Measurements from ENCODE around the gene PYDC1.
A peak's percentile ranks its signal among the peaks of the same experiment; 100 is the strongest.
"Not testable (repeated sequence)": the region's sequence is repeated elsewhere in the genome, so short reads cannot be mapped to it uniquely, and the experiment has no call there.

The PYDC1 gene

GRCh38 chr16:31182391-31182790, 34.5 kb downstream of the PYDC1 start:
- peak overlapping the region; percentile 99 for H3K9ac ChIP-seq (ENCODE audit: low read length)
- H3K4me3 ChIP-seq (ENCODE audit: low read length) = peak overlapping the region; percentile 90
- H3K27me3 ChIP-seq (ENCODE audit: control insufficient read depth, insufficient read depth, low read length) = no peaks in the 10 kb centered on the region
- H3K27ac ChIP-seq (ENCODE audit: low read length) = no peak overlapping the region
- peaks cover 54% of the 10 kb centered on the region for H3K36me3 ChIP-seq (ENCODE audit: control insufficient read depth, low read depth, low read length)
- no peaks in the 10 kb centered on the region for H3K9me3 ChIP-seq (ENCODE audit: control insufficient read depth, low read depth, low read length)
- H3K4me1 ChIP-seq (ENCODE audit: control insufficient read depth, low read depth, low read length) = peaks cover 5% of the 10 kb centered on the region

GRCh38 chr16:31181102-31181830, 35.7 kb downstream of the PYDC1 start:
- Histone ChIP-seq H3K9me3 (ENCODE audit: control insufficient read depth, low read depth, low read length) (no peaks in the 10 kb centered on the region), H3K27me3 (ENCODE audit: control insufficient read depth, insufficient read depth, low read length) (no peaks in the 10 kb centered on the region), H3K4me1 (ENCODE audit: control insufficient read depth, low read depth, low read length) (peaks cover 5% of the 10 kb centered on the region), H3K36me3 (ENCODE audit: control insufficient read depth, low read depth, low read length) (peaks cover 43% of the 10 kb centered on the region), H3K4me3 (ENCODE audit: low read length) (peak overlapping the region; percentile 90), H3K9ac (ENCODE audit: low read length) (peak overlapping the region; percentile 99), H3K27ac (ENCODE audit: low read length) (no peak overlapping the region)

GRCh38 chr16:31179747-31180459, 37.0 kb downstream of the PYDC1 start, which contains the start of gene FUS:
Gene FUS, plus strand, starts transcription at chr16:31180139. Its CDS starts 76 bp downstream, at chr16:31180215.
- H3K27me3 ChIP-seq (ENCODE audit: control insufficient read depth, insufficient read depth, low read length) = no peaks in the 10 kb centered on the region
- peak within 1 kb of the TSS; percentile 90 for H3K4me3 ChIP-seq (ENCODE audit: low read length)
- H3K27ac ChIP-seq (ENCODE audit: low read length) = peak within 1 kb of the TSS; percentile 99
- no peaks in the 10 kb centered on the region for H3K9me3 ChIP-seq (ENCODE audit: control insufficient read depth, low read depth, low read length)
- H3K9ac ChIP-seq (ENCODE audit: low read length) = peak within 1 kb of the TSS; percentile 99
- H3K4me1 ChIP-seq (ENCODE audit: control insufficient read depth, low read depth, low read length) = peaks cover 5% of the 10 kb centered on the region
- H3K36me3 ChIP-seq (ENCODE audit: control insufficient read depth, low read depth, low read length) = peaks cover 29% of the 10 kb centered on the region

GRCh38 chr16:31179219-31179746, 37.7 kb downstream of the PYDC1 start:
- no peaks in the 10 kb centered on the region for H3K9me3 ChIP-seq (ENCODE audit: control insufficient read depth, low read depth, low read length)
- H3K27ac ChIP-seq (ENCODE audit: low read length) = no peak overlapping the region
- H3K9ac ChIP-seq (ENCODE audit: low read length) = peak overlapping the region; percentile 99
- H3K36me3 ChIP-seq (ENCODE audit: control insufficient read depth, low read depth, low read length) = peaks cover 23% of the 10 kb centered on the region
- H3K4me3 ChIP-seq (ENCODE audit: low read length) = peak overlapping the region; percentile 90
- peaks cover 5% of the 10 kb centered on the region for H3K4me1 ChIP-seq (ENCODE audit: control insufficient read depth, low read depth, low read length)
- H3K27me3 ChIP-seq (ENCODE audit: control insufficient read depth, insufficient read depth, low read length) = no peaks in the 10 kb centered on the region

GRCh38 chr16:31177136-31177535, 39.8 kb downstream of the PYDC1 start:
- H3K36me3 ChIP-seq (ENCODE audit: control insufficient read depth, low read depth, low read length) = peaks cover 2% of the 10 kb centered on the region
- H3K27ac ChIP-seq (ENCODE audit: low read length) = no peak overlapping the region

GRCh38 chr16:31170048-31170447, 46.9 kb downstream of the PYDC1 start:
- not testable (repeated sequence) for H3K4me3 ChIP-seq (ENCODE audit: low read length); H3K9ac ChIP-seq (ENCODE audit: low read length); H3K27ac ChIP-seq (ENCODE audit: low read length); H3K9me3 ChIP-seq (ENCODE audit: control insufficient read depth, low read depth, low read length); H3K4me1 ChIP-seq (ENCODE audit: control insufficient read depth, low read depth, low read length); H3K36me3 ChIP-seq (ENCODE audit: control insufficient read depth, low read depth, low read length); H3K27me3 ChIP-seq (ENCODE audit: control insufficient read depth, insufficient read depth, low read length)

More at GRCh38 chr16:31177136-31177535, 39.8 kb downstream of the PYDC1 start:
- no peak overlapping the region for H3K4me3 ChIP-seq (ENCODE audit: low read length)
- H3K9ac ChIP-seq (ENCODE audit: low read length) = no peak overlapping the region
- no peaks in the 10 kb centered on the region for H3K9me3 ChIP-seq (ENCODE audit: control insufficient read depth, low read depth, low read length)
- peaks cover 5% of the 10 kb centered on the region for H3K4me1 ChIP-seq (ENCODE audit: control insufficient read depth, low read depth, low read length)
- H3K27me3 ChIP-seq (ENCODE audit: control insufficient read depth, insufficient read depth, low read length) = no peaks in the 10 kb centered on the region

- Histone ChIP-seq H3K27ac (ENCODE audit: low read length) (no peak overlapping the region), H3K27me3 (ENCODE audit: control insufficient read depth, insufficient read depth, low read length) (no peaks in the 10 kb centered on the region), H3K4me1 (ENCODE audit: control insufficient read depth, low read depth, low read length) (no peaks in the 10 kb centered on the region), H3K9me3 (ENCODE audit: control insufficient read depth, low read depth, low read length) (no peaks in the 10 kb centered on the region), H3K36me3 (ENCODE audit: control insufficient read depth, low read depth, low read length) (no peaks in the 10 kb centered on the region), H3K9ac (ENCODE audit: low read length) (no peak overlapping the region), H3K4me3 (ENCODE audit: low read length) (no peak overlapping the region)
Observed at GRCh38 chr16:31168848-31169247, 48.1 kb downstream of the PYDC1 start.

GRCh38 chr16:31167315-31167714, 49.6 kb downstream of the PYDC1 start:
- Histone ChIP-seq H3K4me1 (ENCODE audit: control insufficient read depth, low read depth, low read length) (no peaks in the 10 kb centered on the region), H3K4me3 (ENCODE audit: low read length) (no peak overlapping the region), H3K27me3 (ENCODE audit: control insufficient read depth, insufficient read depth, low read length) (no peaks in the 10 kb centered on the region), H3K36me3 (ENCODE audit: control insufficient read depth, low read depth, low read length) (no peaks in the 10 kb centered on the region), H3K9me3 (ENCODE audit: control insufficient read depth, low read depth, low read length) (no peaks in the 10 kb centered on the region), H3K9ac (ENCODE audit: low read length) (no peak overlapping the region), H3K27ac (ENCODE audit: low read length) (no peak overlapping the region)
